DMS153 treated with DMSO at 0.1 percent for 48 hours (cell line): Measurements from ENCODE around the gene PCGF3.
"Not testable (repeated sequence)": the region's sequence is repeated elsewhere in the genome, so short reads cannot be mapped to it uniquely, and the experiment has no call there.

Source experiments
- DNase-seq: peaks from one replicate; lab custom pipeline; 2025; ENCODE audit not compliant: unreplicated experiment; lab: John Stamatoyannopoulos, UW

Gene PCGF3

DNA sequence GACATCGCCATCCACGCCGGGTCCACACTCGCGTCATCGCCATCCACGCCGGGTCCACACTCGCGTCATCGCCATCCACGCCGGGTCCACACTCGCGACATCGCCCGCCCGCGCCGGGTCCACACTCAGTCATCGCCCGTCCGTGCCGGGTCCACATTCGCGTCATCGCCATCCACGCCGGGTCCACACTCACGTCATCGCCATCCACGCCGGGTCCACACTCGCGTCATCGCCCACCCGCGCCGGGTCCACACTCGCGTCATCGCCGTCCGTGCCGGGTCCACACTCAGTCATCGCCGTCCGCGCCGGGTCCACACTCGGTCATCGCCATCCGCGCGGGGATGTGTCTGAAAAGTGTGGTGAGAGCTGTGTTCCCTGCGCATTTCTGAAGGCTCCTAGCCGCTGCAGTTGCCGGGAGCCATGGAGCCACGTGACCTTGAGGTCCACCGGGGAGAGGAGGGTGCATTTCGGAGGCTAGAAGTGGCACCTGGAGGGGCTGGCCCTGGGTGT lies 17.3 kb downstream of the PCGF3 start:
- no peak for DNase-seq

DNA sequence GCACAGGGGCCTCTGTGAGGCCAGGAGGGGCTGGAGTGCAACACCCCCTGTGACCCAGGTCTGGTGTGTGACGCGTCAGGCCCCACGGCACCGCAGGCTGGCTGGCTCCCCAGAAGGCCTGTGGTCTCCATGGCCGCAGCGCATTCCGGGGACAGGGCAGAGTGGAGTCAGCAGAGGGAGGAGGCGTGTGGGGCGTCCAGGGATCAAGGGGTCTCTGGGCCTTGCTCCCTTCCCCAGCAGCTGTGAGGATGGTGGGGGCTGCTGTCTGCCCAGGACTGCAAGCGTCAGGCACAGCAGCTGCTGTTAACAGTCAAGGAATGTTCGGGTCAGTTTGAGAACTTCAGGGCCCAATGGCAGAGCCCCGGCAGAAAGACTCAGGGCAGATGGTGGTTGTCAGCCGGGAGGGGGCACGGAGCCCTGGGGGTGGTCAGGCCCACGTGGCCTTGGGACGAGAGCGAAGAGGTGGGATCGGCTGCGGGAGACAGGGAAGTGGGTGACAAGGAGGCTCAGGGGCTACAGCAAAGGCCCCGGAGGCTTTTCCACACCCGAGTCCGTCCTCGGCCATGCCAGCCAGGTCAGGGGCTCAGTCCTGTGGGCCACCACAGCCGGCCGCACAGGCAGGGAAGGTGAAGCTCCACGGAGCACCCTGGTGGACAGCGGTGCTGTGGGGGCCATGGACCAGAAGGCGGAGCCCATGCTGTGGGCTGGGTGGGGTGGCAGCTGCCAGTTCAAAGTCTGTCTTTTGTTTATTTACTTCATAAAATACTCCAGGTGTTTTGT lies 18.3 kb downstream of the PCGF3 start:
- DNase-seq, result no peak

DNA sequence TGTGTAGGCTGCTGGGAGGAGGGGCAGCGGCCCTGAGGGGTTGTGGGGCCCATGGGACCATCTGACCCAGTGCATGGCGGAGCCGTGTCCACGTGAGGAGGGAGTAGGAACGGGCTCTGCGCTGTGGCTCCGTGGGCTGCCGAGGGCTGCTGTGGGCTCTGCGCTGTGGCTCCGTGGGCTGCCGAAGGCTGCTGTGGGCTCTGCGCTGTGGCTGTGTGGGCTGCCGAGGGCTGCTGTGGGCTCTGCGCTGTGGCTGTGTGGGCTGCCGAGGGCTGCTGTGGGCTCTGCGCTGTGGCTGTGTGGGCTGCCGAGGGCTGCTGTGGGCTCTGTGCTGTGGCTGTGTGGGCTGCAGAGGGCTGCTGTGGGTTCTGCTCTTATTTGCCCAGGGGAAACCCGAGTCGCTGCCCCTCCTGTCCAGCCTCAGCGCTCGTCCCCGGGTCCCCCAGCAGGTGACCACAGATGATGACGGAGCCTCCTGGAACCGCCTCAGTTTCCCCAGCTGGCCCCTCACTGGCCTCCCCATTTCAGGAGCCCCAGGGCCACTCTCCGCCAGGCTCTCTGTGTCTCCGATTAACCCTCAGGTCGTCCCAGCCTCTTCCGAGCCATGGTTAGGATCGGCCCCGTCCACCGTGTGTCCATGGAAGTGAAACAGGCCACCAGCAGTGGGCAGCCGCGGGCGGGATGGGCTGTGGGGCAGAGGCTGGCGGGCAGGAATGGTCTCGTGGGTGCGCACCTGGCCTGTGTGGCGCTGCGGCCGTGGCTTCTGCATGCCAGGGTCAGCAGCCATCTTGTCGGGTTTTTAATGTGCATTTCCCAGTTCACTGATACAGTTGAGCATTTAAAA lies 20.0 kb downstream of the PCGF3 start:
- no peak for DNase-seq

DNA sequence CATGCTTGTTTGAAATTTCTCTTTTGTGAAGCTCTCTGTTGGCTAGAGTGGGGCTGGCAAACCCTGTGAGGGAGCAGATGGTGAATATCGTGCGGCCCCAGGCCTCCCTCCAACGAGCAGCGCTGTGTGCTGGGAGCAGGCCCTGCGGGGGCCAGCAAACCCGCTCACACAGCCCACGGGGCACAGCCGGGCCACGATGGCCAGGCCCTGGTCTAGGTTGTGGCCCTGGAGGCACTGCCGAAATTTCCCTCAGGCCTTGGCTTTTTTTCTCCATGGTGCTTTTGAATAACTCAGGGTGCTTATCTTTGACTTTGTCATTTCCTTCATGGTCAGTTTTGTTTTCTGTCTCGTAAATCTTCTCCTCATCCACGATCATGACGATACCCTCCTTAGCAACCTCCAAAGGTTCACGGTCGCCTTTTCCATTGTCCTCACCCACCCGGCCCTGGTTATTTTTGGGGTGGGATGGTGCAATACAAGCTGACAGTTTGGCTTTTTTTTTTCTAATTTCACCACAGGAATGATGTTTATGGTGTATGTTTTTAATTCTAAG lies 20.7 kb downstream of the PCGF3 start:
- DNase-seq, result no peak

GRCh38 chr4:726838-727237 lies 21.2 kb downstream of the PCGF3 start:
- DNase-seq, result no peak

DNA sequence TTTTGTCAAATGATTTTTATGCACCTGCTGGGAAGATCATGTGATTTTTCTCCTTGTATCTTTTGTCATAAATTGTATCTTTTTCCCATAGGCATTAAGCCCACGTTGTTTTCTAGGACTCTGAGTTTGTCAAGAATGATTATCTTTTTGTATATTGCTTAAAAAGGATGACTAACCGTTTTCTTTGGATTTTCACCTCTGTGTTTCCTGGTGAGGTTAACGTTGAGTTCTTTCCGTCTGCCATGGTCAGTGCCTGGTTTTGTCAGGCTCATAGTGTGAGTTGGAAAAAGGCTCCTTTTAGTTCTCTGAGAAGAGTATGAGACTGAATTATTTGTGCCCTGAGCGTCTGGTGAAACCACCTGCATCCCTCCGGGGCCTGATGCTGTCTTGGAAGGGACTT lies 21.9 kb downstream of the PCGF3 start:
- DNase-seq, result no peak

DNA sequence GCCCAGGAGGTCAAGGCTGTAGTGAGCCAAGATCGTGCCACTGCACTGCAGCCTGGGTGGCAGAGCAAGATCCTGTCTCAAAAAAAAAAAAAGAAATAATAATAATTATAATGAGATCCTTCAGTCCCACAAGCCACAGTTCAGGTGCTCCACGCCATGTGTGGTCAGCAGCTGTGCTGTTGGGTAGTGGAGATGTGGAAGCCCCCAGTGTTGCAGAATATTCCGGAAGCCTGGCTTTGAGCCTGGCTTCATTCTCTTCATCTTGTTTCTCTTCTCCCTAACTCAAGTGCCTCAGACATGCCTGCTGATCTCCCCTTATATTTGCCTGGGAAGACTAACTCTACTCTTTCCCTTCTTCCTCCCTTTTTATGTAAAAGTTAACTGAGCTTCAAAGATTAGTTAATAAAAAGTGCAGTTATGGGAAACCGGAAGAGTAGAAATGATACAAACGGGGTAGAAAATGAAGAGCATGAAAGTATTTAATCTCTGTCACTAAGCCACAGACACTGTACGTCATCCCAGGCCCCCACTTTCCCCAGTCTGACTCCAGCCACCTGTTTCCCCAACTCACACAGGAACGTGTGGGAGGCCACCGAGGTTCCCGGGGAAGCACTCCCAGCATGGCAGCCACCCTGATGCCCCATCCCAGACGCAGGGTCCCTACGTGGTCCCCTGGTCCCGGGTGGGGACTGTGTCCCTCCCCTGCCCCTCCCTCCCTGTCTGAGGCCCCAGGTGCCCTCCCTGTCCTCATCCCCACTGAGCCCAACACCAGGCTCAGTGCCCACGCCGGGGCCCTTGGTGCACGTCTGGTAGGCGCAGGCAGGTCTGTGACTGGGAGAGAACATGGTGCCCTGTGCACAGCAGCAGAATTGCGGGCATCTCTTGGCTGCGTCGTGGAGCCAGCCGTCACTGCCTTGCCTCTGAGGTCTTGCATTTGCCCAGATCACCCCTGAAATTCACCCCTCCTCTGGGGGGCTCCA lies 24.0 kb downstream of the PCGF3 start:
- no peak for DNase-seq

DNA sequence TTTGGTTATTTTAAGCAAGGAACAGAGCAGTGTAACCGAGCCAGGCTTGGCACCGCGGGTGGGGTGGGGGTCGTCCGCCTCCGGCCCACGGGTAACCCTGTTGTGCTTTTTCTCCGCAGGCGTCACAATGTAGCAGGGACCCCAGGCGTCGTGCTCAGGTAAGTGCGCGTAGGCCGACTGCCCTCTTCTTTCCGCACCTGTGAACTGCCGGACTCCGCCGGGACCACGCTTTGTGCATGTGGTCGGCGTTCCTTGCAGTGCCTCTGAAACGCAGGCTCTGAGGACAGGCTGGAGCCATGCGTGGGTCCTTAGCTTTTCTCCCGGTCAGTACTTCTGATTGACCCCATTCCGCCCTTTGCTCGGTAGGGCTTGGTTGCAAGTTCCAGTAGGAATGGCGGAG lies 24.9 kb downstream of the PCGF3 start:
- no peak for DNase-seq

DNA sequence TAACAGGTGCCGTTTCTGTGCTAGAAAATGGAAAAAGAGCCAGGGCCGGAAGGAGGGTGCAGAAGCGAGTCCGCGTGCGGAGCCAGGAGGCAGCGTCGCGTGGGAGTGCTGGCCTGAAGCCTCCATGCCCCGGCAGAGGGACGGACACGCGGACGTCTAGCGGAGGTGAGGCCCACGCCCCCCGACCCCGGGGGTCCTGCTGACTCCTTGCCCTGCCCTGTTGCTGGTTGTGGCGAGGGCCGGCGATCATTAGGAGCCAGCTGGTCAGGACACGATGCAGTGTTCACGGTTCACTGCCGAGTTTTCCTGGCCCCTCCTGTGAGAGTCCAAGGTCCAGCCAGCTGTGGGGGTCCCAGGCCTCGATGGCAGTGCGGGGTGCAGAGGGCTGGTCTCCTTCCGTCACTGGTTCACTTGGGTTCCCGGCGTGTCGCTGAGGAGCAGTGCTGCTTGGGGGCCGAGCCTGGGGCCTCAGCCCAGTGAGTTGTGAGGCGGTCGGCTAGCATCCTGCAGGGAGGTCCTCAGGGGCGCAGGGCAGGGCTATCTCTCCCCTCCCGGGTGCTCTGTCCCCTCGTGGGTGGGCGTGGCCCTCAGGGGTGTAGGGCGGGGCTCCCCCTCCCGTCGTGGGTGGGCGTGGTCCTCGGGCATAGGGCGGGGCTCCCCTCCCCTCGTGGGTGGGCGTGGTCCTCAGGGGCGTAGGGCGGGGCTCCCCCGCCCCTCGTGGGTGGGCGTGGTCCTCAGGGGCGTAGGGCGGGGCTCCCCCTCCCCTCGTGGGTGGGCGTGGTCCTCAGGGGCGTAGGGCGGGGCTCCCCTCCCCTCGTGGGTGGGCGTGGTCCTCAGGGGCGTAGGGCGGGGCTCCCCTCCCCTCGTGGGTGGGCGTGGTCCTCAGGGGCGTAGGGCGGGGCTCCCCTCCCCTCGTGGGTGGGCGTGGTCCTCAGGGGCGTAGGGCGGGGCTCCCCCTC lies 25.6 kb downstream of the PCGF3 start:
- DNase-seq, result not testable (repeated sequence)

GRCh38 chr4:731954-732353 lies 26.3 kb downstream of the PCGF3 start:
- not testable (repeated sequence) for DNase-seq

GRCh38 chr4:732486-732885 lies 26.9 kb downstream of the PCGF3 start:
- no peak for DNase-seq

DNA sequence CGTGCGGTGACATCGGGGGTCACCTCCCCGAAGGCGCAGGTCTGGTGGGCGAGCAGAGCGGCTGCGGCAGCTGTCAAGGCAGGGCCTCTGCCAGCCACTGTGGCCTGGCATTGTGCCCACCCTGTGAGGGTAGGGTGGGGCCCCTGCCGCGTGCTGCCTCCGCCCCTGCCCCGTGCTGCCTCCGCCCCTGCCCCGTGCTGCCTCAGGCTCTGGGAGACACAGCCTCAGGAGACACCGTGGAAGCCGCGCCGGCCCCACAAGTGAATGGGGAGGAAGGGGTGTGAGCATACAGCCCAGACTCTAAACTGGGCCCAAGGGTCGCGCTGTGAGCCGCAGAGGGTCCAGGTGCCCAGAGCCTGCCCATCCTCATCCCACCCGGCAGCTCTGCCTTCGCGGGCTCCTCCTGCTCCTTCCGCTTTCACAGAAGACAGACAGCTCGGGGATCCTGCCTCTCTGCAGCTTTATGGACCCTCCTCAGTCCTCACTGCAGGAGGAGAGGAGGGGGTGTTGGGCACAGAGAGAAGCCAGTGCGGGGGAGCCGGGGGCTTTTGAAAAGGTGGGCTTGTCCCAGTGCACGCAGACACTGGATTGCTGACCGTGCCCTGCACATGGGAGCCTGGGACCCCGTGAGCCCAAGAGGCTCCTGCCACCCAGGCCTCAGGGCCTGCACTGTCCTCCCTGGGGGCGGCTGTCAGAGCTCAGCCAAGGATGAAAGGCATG lies 27.4 kb downstream of the PCGF3 start:
- DNase-seq, result no peak

DNA sequence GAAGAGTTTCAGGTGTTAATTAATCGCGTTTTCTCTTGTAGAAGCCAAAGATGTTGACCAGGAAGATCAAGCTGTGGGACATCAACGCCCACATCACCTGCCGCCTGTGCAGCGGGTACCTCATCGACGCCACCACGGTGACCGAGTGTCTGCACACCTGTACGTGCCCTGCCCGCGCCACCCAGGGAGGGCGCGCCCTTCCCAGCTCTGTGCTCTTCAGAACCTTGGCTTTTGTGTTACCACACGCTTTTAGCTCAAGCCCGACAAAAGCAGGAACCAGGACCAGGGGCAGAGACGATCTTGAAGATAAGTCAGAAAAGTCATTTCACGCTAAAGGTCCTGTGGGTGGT lies 28.0 kb downstream of the PCGF3 start:
- DNase-seq, result no peak

DNA sequence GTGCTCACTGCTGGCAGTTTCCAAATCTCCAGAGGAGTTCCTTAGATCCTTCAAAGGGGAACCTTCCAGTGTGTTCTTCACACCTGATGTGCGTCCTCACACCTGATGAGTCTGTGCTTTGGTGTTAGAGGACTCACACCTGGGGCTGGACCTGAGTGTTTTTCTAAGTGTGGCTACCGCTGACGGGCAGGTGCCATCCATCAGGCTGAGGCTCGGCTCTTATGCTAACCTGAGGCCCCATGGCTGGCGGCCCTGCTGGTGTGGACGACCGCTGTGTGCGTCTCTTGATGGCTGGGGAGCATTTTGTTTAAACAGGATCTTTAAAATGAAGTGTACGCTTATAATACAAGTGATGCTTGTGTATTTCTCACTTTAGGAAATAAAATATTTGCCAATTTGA lies 28.4 kb downstream of the PCGF3 start:
- no peak for DNase-seq

DNA sequence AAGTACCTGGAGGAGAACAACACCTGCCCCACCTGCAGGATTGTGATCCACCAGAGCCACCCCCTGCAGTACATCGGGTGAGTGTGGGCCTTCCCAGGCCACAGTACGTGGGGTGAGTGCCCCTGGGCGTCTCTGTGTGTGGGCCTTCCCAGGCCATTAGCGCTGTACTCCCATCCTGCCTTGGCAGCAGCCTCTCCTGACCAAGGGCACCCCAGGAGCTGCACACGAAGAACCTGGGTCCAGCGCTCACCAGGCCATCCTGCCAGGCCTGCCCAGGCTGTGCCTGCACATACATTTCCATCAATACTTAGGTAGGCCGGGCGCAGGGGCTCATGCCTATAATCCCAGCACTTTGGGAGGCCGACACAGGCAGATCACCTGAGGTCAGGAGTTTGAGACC lies 29.3 kb downstream of the PCGF3 start:
- DNase-seq, result no peak

GRCh38 chr4:735583-735982 lies 30.0 kb downstream of the PCGF3 start:
- no peak for DNase-seq

GRCh38 chr4:736561-736960 lies 30.9 kb downstream of the PCGF3 start:
- not testable (repeated sequence) for DNase-seq

GRCh38 chr4:738781-739280 lies 33.2 kb downstream of the PCGF3 start:
- DNase-seq, result no peak

GRCh38 chr4:739569-739968 lies 33.9 kb downstream of the PCGF3 start:
- no peak for DNase-seq
